Panc1 (cell line): ENCODE data around the gene GREB1L.
"Not testable (repeated sequence)": the region's sequence is repeated elsewhere in the genome, so short reads cannot be mapped to it uniquely, and the experiment has no call there.

ENCODE experiments used
- CTCF ChIP-seq: fragments of 450-650 bp; IDR thresholded peaks from 2 replicates; pipeline ENCODE4 v1.5.1; 2017; ENCODE audit warnings: mild to moderate bottlenecking
- POLR2AphosphoS5 ChIP-seq: IDR thresholded peaks from 2 replicates; pipeline ENCODE4 v1.6.1; 2012; ENCODE audit warnings: mild to moderate bottlenecking, low read depth, low read length, moderate library complexity
- REST ChIP-seq, 2 experiments: IDR thresholded peaks; 2 replicates each; pipeline ENCODE4 v1.6.1; 2011 to 2012; ENCODE audit warnings: low read depth in 2 of 2, control low read depth in 1 of 2, low read length in 1 of 2, mild to moderate bottlenecking in 1 of 2, moderate library complexity in 1 of 2; ENCODE audit not compliant: insufficient read depth in 1 of 2
- SIN3A ChIP-seq: IDR thresholded peaks from 2 replicates; pipeline ENCODE4 v1.6.1; 2012; ENCODE audit warnings: low read depth, mild to moderate bottlenecking, low read length, moderate library complexity, borderline replicate concordance; ENCODE audit not compliant: insufficient read depth

- TF ChIP-seq CTCF; REST (IDR thresholded peaks at IDR 0.05; ENCODE audit: insufficient read depth in 1 of 2, low read depth in 2 of 2, low read length in 1 of 2); SIN3A; POLR2AphosphoS5: not testable (repeated sequence)
Measured at GRCh38 chr18:21369597-21369996, 127.6 kb downstream of the GREB1L start.
